GM21381 (cell line): ENCODE data around the gene ZNF529.
"Not testable (repeated sequence)": the region's sequence is repeated elsewhere in the genome, so short reads cannot be mapped to it uniquely, and the experiment has no call there.

Experiments used
- ATAC-seq: cut with Tn5 transposase; IDR thresholded peaks from one replicate; pipeline ENCODE4 v1.9.1; 2021; ENCODE audit warnings: mild to moderate bottlenecking, moderate library complexity; ENCODE audit not compliant: unreplicated experiment

The ZNF529 gene

GRCh38 chr19:36573020-36573894 lies at the start of gene ZNF529:
Gene ZNF529 (minus strand): TSS chr19:36573292. CDS start chr19:36572346, 946 bp downstream.
- ATAC-seq, result peak; percentile 93

GRCh38 chr19:36605877-36606478 lies 32.9 kb upstream of the ZNF529 start:
- ATAC-seq, result no peak

GRCh38 chr19:36605101-36605876 lies 32.2 kb upstream of the ZNF529 start, which contains the start of gene ZNF382:
Gene ZNF382 (plus strand): TSS chr19:36605313. CDS start chr19:36609915, 4,602 bp downstream.
- ATAC-seq, result peak; percentile 65

GRCh38 chr19:36604656-36605100 lies 31.6 kb upstream of the ZNF529 start:
- ATAC-seq, result peak; percentile 76

GRCh38 chr19:36602681-36603080 lies 29.6 kb upstream of the ZNF529 start:
- not testable (repeated sequence) for ATAC-seq

- no peak for ATAC-seq
Observed at GRCh38 chr19:36579255-36579654, 6.2 kb upstream of the ZNF529 start.

- no peak for ATAC-seq
Observed at GRCh38 chr19:36577271-36577996, 4.3 kb upstream of the ZNF529 start.

GRCh38 chr19:36574741-36575140 lies 1.6 kb upstream of the ZNF529 start:
- ATAC-seq, result no peak

- ATAC-seq, result no peak
Observed at GRCh38 chr19:36573895-36574720, 1.0 kb upstream of the ZNF529 start.

- ATAC-seq, result no peak
Observed at GRCh38 chr19:36572593-36573019, 486 bp downstream of the ZNF529 start.

GRCh38 chr19:36564391-36564790 lies 8.7 kb downstream of the ZNF529 start:
- no peak for ATAC-seq

- no peak for ATAC-seq
Observed at GRCh38 chr19:36547001-36547732, 25.9 kb downstream of the ZNF529 start.

GRCh38 chr19:36528921-36529518 lies 44.1 kb downstream of the ZNF529 start:
- ATAC-seq, result peak; percentile 19

GRCh38 chr19:36528194-36528920 lies 44.7 kb downstream of the ZNF529 start, which contains the start of gene ZNF260:
Gene ZNF260 (minus strand): TSS chr19:36528271. CDS start chr19:36515238, 13,033 bp downstream.
- ATAC-seq, result peak; percentile 92

- no peak for ATAC-seq
Observed at GRCh38 chr19:36527873-36528193, 45.3 kb downstream of the ZNF529 start.

GRCh38 chr19:36527341-36527740 lies 45.8 kb downstream of the ZNF529 start:
- ATAC-seq, result no peak

GRCh38 chr19:36526581-36526980 lies 46.5 kb downstream of the ZNF529 start:
- no peak for ATAC-seq

- ATAC-seq, result no peak
Observed at GRCh38 chr19:36524617-36525016, 48.5 kb downstream of the ZNF529 start.
